ENCODE measurements around the gene SGF29.
A peak's percentile ranks its signal among the peaks of the same experiment; 100 is the strongest.

The SGF29 gene

DNA sequence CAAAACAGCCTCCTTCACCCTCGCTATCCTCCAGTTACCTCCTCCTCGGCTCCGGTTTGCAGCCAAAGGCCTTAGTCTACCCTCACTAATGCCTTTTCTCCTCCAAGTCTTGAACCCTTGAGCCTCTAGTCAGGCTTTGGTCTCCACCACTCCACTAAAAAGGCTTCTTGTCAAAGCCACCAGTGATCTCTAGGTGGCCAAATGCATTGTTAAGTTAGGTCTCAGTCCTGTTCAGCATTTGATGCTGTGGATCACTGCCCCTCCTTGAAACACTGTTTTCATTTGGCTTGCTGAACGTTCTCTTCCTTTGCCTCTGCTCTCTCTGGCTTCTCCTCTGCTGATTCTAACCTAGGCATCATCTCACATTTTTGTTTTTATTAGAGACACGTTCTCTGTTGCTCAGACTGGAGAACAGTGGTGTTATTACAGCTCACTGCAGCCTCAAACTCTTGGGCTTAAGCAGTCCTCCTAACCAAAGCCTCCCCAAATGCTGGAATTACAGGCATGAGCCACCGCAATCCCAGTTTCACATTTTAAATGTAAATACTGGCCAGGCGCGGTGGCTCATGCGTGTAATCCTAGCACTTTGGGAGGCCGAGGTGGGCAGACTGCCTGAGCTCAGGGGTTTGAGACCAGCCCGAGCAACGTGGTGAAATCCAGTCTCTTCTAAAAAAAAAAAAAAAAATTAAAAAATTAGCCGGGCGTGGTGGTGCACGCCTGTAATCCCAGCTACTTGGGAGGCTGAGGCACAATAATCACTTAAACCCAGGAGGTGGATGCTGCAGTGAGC lies 1.1 kb downstream of the SGF29 start:
- Histone ChIP-seq H3K9me3 (ENCODE audit: insufficient read depth, low read length) (no peaks in the 10 kb centered on the region), H3K9me2 (replicated peaks; ENCODE audit: insufficient read depth, low read length) (no peaks in the 10 kb centered on the region), H3K79me2 (ENCODE audit: insufficient read depth, low read length) (peaks cover 39% of the 10 kb centered on the region), H3K4me2 (ENCODE audit: low read depth, low read length, poor library complexity, severe bottlenecking) (peak overlapping the region; percentile 98), H3K36me3 (ENCODE audit: low read length) (no peaks in the 10 kb centered on the region; the same call in 1 of the 2 replicates), H3F3A (ENCODE audit: insufficient read depth) (no peaks in the 10 kb centered on the region), H2AFZ (ENCODE audit: low read depth, low read length, severe bottlenecking) (peak overlapping the region; percentile 78), H3K9ac (ENCODE audit: low read length) (peak overlapping the region; percentile 87), H3K4me3 (ENCODE audit: insufficient read depth, low read length, poor library complexity, severe bottlenecking) (peak overlapping the region; percentile 82), H4K20me1 (ENCODE audit: low read depth, low read length) (no peaks in the 10 kb centered on the region), H3K27me3 (ENCODE audit: low read length) (no peaks in the 10 kb centered on the region), H3K27ac (ENCODE audit: low read depth, low read length) (0 out of 2 replicates have a peak overlapping the region, but pooled peaks have one; percentile 6)
- no peak for TF ChIP-seq EZH2phosphoT487 (conservative IDR thresholded peaks at IDR 0.05; ENCODE audit: low read length)
- TF ChIP-seq, protein P1, sequence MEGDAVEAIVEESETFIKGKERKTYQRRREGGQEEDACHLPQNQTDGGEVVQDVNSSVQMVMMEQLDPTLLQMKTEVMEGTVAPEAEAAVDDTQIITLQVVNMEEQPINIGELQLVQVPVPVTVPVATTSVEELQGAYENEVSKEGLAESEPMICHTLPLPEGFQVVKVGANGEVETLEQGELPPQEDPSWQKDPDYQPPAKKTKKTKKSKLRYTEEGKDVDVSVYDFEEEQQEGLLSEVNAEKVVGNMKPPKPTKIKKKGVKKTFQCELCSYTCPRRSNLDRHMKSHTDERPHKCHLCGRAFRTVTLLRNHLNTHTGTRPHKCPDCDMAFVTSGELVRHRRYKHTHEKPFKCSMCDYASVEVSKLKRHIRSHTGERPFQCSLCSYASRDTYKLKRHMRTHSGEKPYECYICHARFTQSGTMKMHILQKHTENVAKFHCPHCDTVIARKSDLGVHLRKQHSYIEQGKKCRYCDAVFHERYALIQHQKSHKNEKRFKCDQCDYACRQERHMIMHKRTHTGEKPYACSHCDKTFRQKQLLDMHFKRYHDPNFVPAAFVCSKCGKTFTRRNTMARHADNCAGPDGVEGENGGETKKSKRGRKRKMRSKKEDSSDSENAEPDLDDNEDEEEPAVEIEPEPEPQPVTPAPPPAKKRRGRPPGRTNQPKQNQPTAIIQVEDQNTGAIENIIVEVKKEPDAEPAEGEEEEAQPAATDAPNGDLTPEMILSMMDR (IDR thresholded peaks at IDR 0.05; ENCODE audit: insufficient read depth, low read length, poor library complexity, severe bottlenecking): no peak

DNA sequence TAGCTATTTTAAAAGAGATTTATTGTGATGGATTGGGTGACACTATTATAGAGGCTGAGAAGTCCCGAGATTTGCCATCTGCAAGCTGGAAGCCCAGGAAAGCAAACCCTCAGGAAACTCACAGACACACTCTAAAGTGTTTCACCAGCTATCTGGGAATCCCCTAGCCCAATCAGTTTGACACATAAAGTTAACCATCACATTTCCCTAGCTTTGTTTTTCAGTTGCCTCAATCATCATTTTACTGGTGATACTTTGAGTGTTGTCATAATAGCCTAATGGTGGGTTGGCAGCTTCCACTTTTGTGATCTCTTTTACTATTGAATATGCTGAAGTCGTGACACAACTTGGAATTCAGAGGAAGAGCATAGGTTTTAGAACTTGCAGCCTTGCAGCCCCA lies 1.8 kb downstream of the SGF29 start:
- Histone ChIP-seq H3K9ac (ENCODE audit: low read length) (no peak overlapping the region), H2AFZ (ENCODE audit: low read depth, low read length, severe bottlenecking) (no peak overlapping the region), H3K79me2 (ENCODE audit: insufficient read depth, low read length) (peaks cover 39% of the 10 kb centered on the region), H3K4me3 (ENCODE audit: insufficient read depth, low read length, poor library complexity, severe bottlenecking) (no peak overlapping the region), H3K4me2 (ENCODE audit: low read depth, low read length, poor library complexity, severe bottlenecking) (peak overlapping the region; percentile 98), H3K9me2 (replicated peaks; ENCODE audit: insufficient read depth, low read length) (no peaks in the 10 kb centered on the region), H4K20me1 (ENCODE audit: low read depth, low read length) (no peaks in the 10 kb centered on the region), H3K27me3 (ENCODE audit: low read length) (no peaks in the 10 kb centered on the region), H3K36me3 (ENCODE audit: low read length) (no peaks in the 10 kb centered on the region; the same call in 1 of the 2 replicates), H3K9me3 (ENCODE audit: insufficient read depth, low read length) (no peaks in the 10 kb centered on the region), H3K27ac (ENCODE audit: low read depth, low read length) (no peak overlapping the region), H3F3A (ENCODE audit: insufficient read depth) (no peaks in the 10 kb centered on the region)
- TF ChIP-seq, protein P1 (IDR thresholded peaks at IDR 0.05; ENCODE audit: insufficient read depth, low read length, poor library complexity, severe bottlenecking): no peak
- no peak for TF ChIP-seq EZH2phosphoT487 (conservative IDR thresholded peaks at IDR 0.05; ENCODE audit: low read length)

DNA sequence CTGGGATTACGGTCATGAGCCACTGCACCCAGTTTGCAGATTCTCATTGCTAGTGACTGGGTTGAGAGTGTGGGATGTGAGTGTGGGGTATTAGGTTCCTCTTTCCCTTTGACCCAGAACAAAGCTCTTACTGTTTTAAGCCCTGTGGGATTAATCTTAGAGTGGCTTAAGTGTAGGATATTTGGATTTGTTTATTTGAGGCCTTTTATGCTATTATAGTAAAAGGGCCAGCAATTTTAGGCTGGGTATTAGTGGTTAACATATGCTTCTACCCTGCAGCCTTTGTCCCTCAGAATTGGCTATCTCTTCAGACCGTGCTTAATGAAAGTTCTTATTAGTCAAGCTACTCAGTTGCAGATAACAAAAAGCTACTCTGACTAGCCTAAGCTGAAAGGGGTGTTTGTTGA lies 3.2 kb downstream of the SGF29 start:
- no peak overlapping the region for H3K4me3 ChIP-seq (ENCODE audit: insufficient read depth, low read length, poor library complexity, severe bottlenecking)
- no peak overlapping the region for H3K27ac ChIP-seq (ENCODE audit: low read depth, low read length)
- TF ChIP-seq EZH2phosphoT487 (conservative IDR thresholded peaks at IDR 0.05; ENCODE audit: low read length): no peak
- TF ChIP-seq, protein P1 (IDR thresholded peaks at IDR 0.05; ENCODE audit: insufficient read depth, low read length, poor library complexity, severe bottlenecking): no peak

More for the DNA sequence above, 3.2 kb downstream of the SGF29 start:
- no peaks in the 10 kb centered on the region for H3F3A ChIP-seq (ENCODE audit: insufficient read depth)
- H4K20me1 ChIP-seq (ENCODE audit: low read depth, low read length): no peaks in the 10 kb centered on the region
- no peak overlapping the region for H3K4me2 ChIP-seq (ENCODE audit: low read depth, low read length, poor library complexity, severe bottlenecking)
- no peak overlapping the region for H2AFZ ChIP-seq (ENCODE audit: low read depth, low read length, severe bottlenecking)
- no peaks in the 10 kb centered on the region for H3K9me3 ChIP-seq (ENCODE audit: insufficient read depth, low read length)
- peaks cover 43% of the 10 kb centered on the region for H3K79me2 ChIP-seq (ENCODE audit: insufficient read depth, low read length)
- H3K9ac ChIP-seq (ENCODE audit: low read length): no peak overlapping the region
- no peaks in the 10 kb centered on the region for H3K9me2 ChIP-seq (replicated peaks; ENCODE audit: insufficient read depth, low read length)
- no peaks in the 10 kb centered on the region; the same call in 1 of the 2 replicates for H3K36me3 ChIP-seq (ENCODE audit: low read length)
- H3K27me3 ChIP-seq (ENCODE audit: low read length): no peaks in the 10 kb centered on the region

Measured in SU-DHL-6 (cell line).